HepG2 (cell line): ENCODE results near the gene LIPC. TPM values are rescaled to one million over a fixed set of nuclear protein-coding genes. Genes with fewer than 3 reads are reported as not detected.

Source experiments
- ATAC-seq: fragments of 200-7000 bp; cut with Tn5 transposase; 3 replicates; pipeline ENCODE4 v1.9.1; 2020; ENCODE audit warnings: mild to moderate bottlenecking, moderate library complexity
- BruUV-seq: library from RNA; stranded (reverse); fragments of 400-500 nt; replicated peaks from 2 replicates; lab custom pipeline; 2021; lab: Mats Ljungman, UMichigan
- CTCF ChIA-PET: fragments of 300-600 bp; formaldehyde crosslinking; extraction: SDS; loops from one replicate; lab custom pipeline; 2021; ENCODE audit warnings: low total read pairs, inconsistent platforms, low intra/inter-chr PET ratio; lab: Yijun Ruan, JAX
- POLR2A ChIA-PET: fragments of 350-600 bp; sonication (Branson Sonifier 250); formaldehyde crosslinking; loops from one replicate; lab custom pipeline; 2020; ENCODE audit warnings: antibody characterized with exemption, inconsistent platforms; lab: Yijun Ruan, JAX
- DNase-seq: peaks from one replicate; pipeline ENCODE4 v3.0.0-alpha.2; 2015; ENCODE audit warnings: low spot score
- FAIRE-seq: peaks from 3 replicates; lab custom pipeline; 2011; peaks lifted over from hg19 to GRCh38; lab: Jason Lieb, UNC
- H2AFZ ChIP-seq: one replicate; pipeline ENCODE4 v1.6.1; 2011; ENCODE audit warnings: low read length, inconsistent platforms
- H3K27ac ChIP-seq: fragments of 300-600 bp; 3 replicates; pipeline ENCODE4 v1.8.0; 2011; ENCODE audit warnings: mixed run types, mild to moderate bottlenecking, mixed read lengths, low read length, inconsistent platforms; ENCODE audit not compliant: insufficient read depth; ENCODE audit errors: extremely low read length
- H3K27me3 ChIP-seq, 2 experiments: fragments of 200-600 bp in 1 of 2; 2 replicates in 1 of 2; 3 replicates in 1 of 2; pipeline versions ENCODE4 v1.6.0 to v1.8.0; 2011; ENCODE audit warnings: low read length in 2 of 2, mild to moderate bottlenecking in 2 of 2, moderate library complexity in 2 of 2, inconsistent platforms in 1 of 2; ENCODE audit not compliant: insufficient read depth in 2 of 2, control insufficient read depth in 1 of 2
- H3K36me3 ChIP-seq, 2 experiments: fragments of 200-600 bp in 1 of 2; replicated peaks in 1 of 2; 2 replicates in 1 of 2; 3 replicates in 1 of 2; pipeline versions ENCODE4 v1.5.1 to v1.8.0; 2011; ENCODE audit warnings: low read length in 2 of 2, inconsistent platforms in 1 of 2; ENCODE audit not compliant: insufficient read depth in 2 of 2, control insufficient read depth in 1 of 2
- H3K4me1 ChIP-seq: 2 replicates; pipeline ENCODE4 v1.5.1; 2012; ENCODE audit warnings: low read length, inconsistent platforms; ENCODE audit not compliant: insufficient read depth
- H3K4me2 ChIP-seq: 2 replicates; pipeline ENCODE4 v1.6.0; 2011; ENCODE audit warnings: low read depth, low read length, inconsistent platforms
- H3K4me3 ChIP-seq, 3 experiments: fragments of 200-600 bp in 1 of 3; sonication (generic), shearing (Covaris generic) in 1 of 3; replicated peaks in 1 of 3; 2 replicates each; pipeline ENCODE4 v1.5.1; 2011 to 2016; ENCODE audit warnings: low read length in 3 of 3, inconsistent platforms in 2 of 3, low read depth in 2 of 3, mild to moderate bottlenecking in 2 of 3, control low read depth in 1 of 3, mixed read lengths in 1 of 3; ENCODE audit not compliant: insufficient read depth in 1 of 3
- H3K79me2 ChIP-seq: one replicate; pipeline ENCODE4 v1.6.1; 2011; ENCODE audit warnings: low read length, inconsistent platforms; ENCODE audit not compliant: insufficient read depth
- H3K9ac ChIP-seq: 2 replicates; pipeline ENCODE4 v1.6.0; 2011; ENCODE audit warnings: mild to moderate bottlenecking, low read depth, low read length, inconsistent platforms; ENCODE audit not compliant: insufficient read depth
- H3K9me3 ChIP-seq: 2 replicates; pipeline ENCODE4 v1.5.1; 2012; ENCODE audit warnings: mild to moderate bottlenecking, low read length
- H4K20me1 ChIP-seq: 2 replicates; pipeline ENCODE4 v1.6.0; 2011; ENCODE audit warnings: inconsistent platforms, mild to moderate bottlenecking, low read length, moderate library complexity; ENCODE audit not compliant: insufficient read depth
- ATRX ChIP-seq: sonication (generic); formaldehyde crosslinking; IDR thresholded peaks from 2 replicates; pipeline ENCODE4 v1.4.0; 2020; ENCODE audit warnings: missing genetic modification reagents, borderline replicate concordance
- ELF3 ChIP-seq: IDR thresholded peaks from 2 replicates; pipeline ENCODE4 v1.6.1; 2016; ENCODE audit warnings: missing genetic modification reagents, missing compliant biosample characterization
- ESRRA ChIP-seq: sonication (generic); formaldehyde crosslinking; IDR thresholded peaks from 2 replicates; pipeline ENCODE4 v1.5.1; 2020; ENCODE audit warnings: mild to moderate bottlenecking, low read depth, missing genetic modification reagents
- FLYWCH1 ChIP-seq: sonication (generic); formaldehyde crosslinking; IDR thresholded peaks from 2 replicates; pipeline ENCODE4 v1.8.1; 2023; ENCODE audit warnings: mild to moderate bottlenecking, missing genetic modification reagents
- GFI1 ChIP-seq: sonication (generic); formaldehyde crosslinking; IDR thresholded peaks from 2 replicates; pipeline ENCODE4 v1.5.0; 2020; ENCODE audit warnings: missing genetic modification reagents, mild to moderate bottlenecking, borderline replicate concordance
- HOXA9 ChIP-seq: sonication (generic); formaldehyde crosslinking; IDR thresholded peaks from 2 replicates; pipeline ENCODE4 v1.8.1; 2022; ENCODE audit warnings: missing genetic modification reagents, mild to moderate bottlenecking, moderate library complexity, borderline replicate concordance
- NR1H2 ChIP-seq: sonication (generic); formaldehyde crosslinking; IDR thresholded peaks from 2 replicates; pipeline ENCODE4 v1.8.1; 2022; ENCODE audit warnings: low read depth, missing genetic modification reagents, borderline replicate concordance
- RCOR2 ChIP-seq: IDR thresholded peaks from 2 replicates; pipeline ENCODE4 v1.6.1; 2016; ENCODE audit warnings: missing biosample characterization, missing genetic modification reagents
- RELA ChIP-seq: sonication (generic); formaldehyde crosslinking; IDR thresholded peaks from 2 replicates; pipeline ENCODE4 v1.4.0; 2020; ENCODE audit warnings: missing genetic modification reagents
- SAP130 ChIP-seq: IDR thresholded peaks from 2 replicates; pipeline ENCODE4 v1.6.1; 2016; ENCODE audit warnings: low read depth
- TFAP4 ChIP-seq: sonication (generic); IDR thresholded peaks from 2 replicates; pipeline ENCODE4 v1.6.1; 2016; ENCODE audit warnings: low read depth, borderline replicate concordance
- ZNF441 ChIP-seq: sonication (generic); formaldehyde crosslinking; IDR thresholded peaks from 2 replicates; pipeline ENCODE4 v1.7.0; 2021; ENCODE audit warnings: missing genetic modification reagents, borderline replicate concordance
- ZNF569 ChIP-seq: sonication (generic); formaldehyde crosslinking; IDR thresholded peaks from 2 replicates; pipeline ENCODE4 v1.5.0; 2020; ENCODE audit warnings: mild to moderate bottlenecking, missing genetic modification reagents, moderate library complexity, borderline replicate concordance
- ZNF891 ChIP-seq: sonication (generic); formaldehyde crosslinking; IDR thresholded peaks from 2 replicates; pipeline ENCODE4 v1.5.0; 2020; ENCODE audit warnings: mild to moderate bottlenecking, missing genetic modification reagents
- WGBS: methylation state at CpG from one replicate; pipeline ENCODE4 v1.1.6; 2017; ENCODE audit warnings: low lambda C conversion rate; 5-methylcytosine and 5-hydroxymethylcytosine counted together
- in situ Hi-C: cut with HindIII; loops from 2 replicates; pipeline ENCODE4 v1.10.0; 2017; ENCODE audit warnings: low pct_unique_long_range_greater_than_20kb; ENCODE audit not compliant: extremely low pct_ligation_motif_present
- intact Hi-C: fragments of 100-400 bp; cut with micrococcal nuclease; formaldehyde crosslinking; loops from one replicate; pipeline ENCODE4 v1.10.0; 2022; ENCODE audit not compliant: unreplicated experiment
- polyA plus RNA-seq, 8 experiments: library from polyadenylated mRNA; depleted of rRNA in 3 of 8; stranded (reverse) in 7 of 8; unstranded in 1 of 8; fragments of >200 nt; fragmentation: Illumina TruSeq in 4 of 8; extraction: Trizol in 4 of 8; gene quantifications; 2 replicates each; pipeline versions ENCODE4 v1.2.1 to v1.2.3, GENCODE V29; 2011 to 2016; ENCODE audit warnings: low read depth in 4 of 8, missing spikeins in 1 of 8, mixed read lengths in 1 of 8; ENCODE audit not compliant: insufficient read depth in 1 of 8
- total RNA-seq, 5 experiments: library from RNA; depleted of rRNA; stranded (reverse); fragments of >200 nt; fragmentation: Illumina TruSeq; extraction: Trizol; gene quantifications; 2 replicates each; pipeline ENCODE4 v1.2.3, GENCODE V29; 2016; ENCODE audit warnings: low read depth in 1 of 5
- TF ChIP-seq, protein P1 (sequence below): IDR thresholded peaks from 2 replicates; pipeline ENCODE4 v1.6.1; 2016; ENCODE audit warnings: missing compliant biosample characterization, missing genetic modification reagents, borderline replicate concordance
- TF ChIP-seq, protein P2 (sequence below): sonication (generic); formaldehyde crosslinking; IDR thresholded peaks from 2 replicates; pipeline ENCODE4 v1.8.0; 2022; ENCODE audit warnings: missing genetic modification reagents, mild to moderate bottlenecking, borderline replicate concordance

LIPC gene
- total and polyA plus RNA-seq, 2 of the 13 experiments (the other 11 are each of a cell fraction or from before 2014, with no cell fraction given): 26.0 to 38.0 TPM

DNA sequence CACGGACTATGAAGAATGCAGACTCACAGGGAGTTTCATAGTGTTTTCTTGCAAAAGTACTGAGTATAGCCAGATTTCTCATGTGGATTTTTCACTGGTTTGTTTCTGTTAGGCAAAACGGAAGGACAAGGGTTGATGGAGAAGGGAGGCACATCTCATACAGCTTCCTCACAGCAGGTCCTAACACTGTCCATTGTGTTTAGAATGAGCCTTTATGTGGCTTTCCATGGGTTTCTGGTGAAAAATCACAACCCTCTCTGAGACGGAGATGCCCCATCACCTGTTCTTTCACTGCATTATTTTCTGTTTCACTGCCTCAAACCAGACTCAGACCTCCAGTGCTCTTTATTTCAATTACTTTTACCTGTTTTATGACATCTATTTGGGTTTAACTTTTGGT is 25.0 kb upstream of the LIPC start:
- Histone ChIP-seq H4K20me1 (no peaks in the 10 kb centered on the region), H2AFZ (no peak overlapping the region), H3K4me2 (no peak overlapping the region), H3K9me3 (no peaks in the 10 kb centered on the region), H3K27me3 (no peaks in the 10 kb centered on the region), H3K27ac (no peak overlapping the region), H3K79me2 (no peaks in the 10 kb centered on the region), H3K4me1 (0 out of 2 replicates have a peak, but pooled peaks cover 8% of the 10 kb centered on the region), H3K4me3 (no peak overlapping the region), H3K36me3 (no peaks in the 10 kb centered on the region), H3K9ac (no peak overlapping the region)
- ChIA-PET POLR2A (no interaction called here), CTCF (no interaction called here)
- FAIRE-seq: no peak
- no peak for TF ChIP-seq FLYWCH1 (CRISPR knock-in tag)
- TF ChIP-seq ZNF891: no peak
- TF ChIP-seq RELA: no peak
- TF ChIP-seq, protein P1, sequence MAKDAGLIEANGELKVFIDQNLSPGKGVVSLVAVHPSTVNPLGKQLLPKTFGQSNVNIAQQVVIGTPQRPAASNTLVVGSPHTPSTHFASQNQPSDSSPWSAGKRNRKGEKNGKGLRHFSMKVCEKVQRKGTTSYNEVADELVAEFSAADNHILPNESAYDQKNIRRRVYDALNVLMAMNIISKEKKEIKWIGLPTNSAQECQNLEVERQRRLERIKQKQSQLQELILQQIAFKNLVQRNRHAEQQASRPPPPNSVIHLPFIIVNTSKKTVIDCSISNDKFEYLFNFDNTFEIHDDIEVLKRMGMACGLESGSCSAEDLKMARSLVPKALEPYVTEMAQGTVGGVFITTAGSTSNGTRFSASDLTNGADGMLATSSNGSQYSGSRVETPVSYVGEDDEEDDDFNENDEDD (CRISPR knock-in tag): no peak
- TF ChIP-seq ZNF569 (CRISPR knock-in tag): no peak
- TF ChIP-seq RCOR2 (CRISPR knock-in tag): no peak
- no peak for TF ChIP-seq ESRRA (CRISPR knock-in tag)
- no peak for TF ChIP-seq SAP130 (CRISPR knock-in tag)
- no peak for TF ChIP-seq ELF3 (CRISPR knock-in tag)
- no peak for TF ChIP-seq HOXA9 (CRISPR knock-in tag)
- TF ChIP-seq ATRX: no peak
- no peak for TF ChIP-seq NR1H2 (CRISPR knock-in tag)
- TF ChIP-seq, protein P2, sequence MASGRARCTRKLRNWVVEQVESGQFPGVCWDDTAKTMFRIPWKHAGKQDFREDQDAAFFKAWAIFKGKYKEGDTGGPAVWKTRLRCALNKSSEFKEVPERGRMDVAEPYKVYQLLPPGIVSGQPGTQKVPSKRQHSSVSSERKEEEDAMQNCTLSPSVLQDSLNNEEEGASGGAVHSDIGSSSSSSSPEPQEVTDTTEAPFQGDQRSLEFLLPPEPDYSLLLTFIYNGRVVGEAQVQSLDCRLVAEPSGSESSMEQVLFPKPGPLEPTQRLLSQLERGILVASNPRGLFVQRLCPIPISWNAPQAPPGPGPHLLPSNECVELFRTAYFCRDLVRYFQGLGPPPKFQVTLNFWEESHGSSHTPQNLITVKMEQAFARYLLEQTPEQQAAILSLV (CRISPR knock-in tag): no peak
- no peak for TF ChIP-seq ZNF441 (CRISPR knock-in tag)
- TF ChIP-seq GFI1 (CRISPR knock-in tag): no peak
- no peak for TF ChIP-seq TFAP4
- BruUV-seq: no TSS peak
- 78% methylated on average over 3 of the region's 3 CpGs for WGBS
- no peak for DNase-seq
- in situ Hi-C loops: no loop called here
- no peak for ATAC-seq
- intact Hi-C loops: no loop called here
